PC-9 (cell line): ENCODE results near the gene ELP4.

Experiments used
- CTCF ChIP-seq: fragments of 200-600 bp; sonication (generic); conservative IDR thresholded peaks from 2 replicates; pipeline ENCODE4 v1.6.1; 2017; ENCODE audit warnings: mixed run types, antibody characterized with exemption, mild to moderate bottlenecking, moderate library complexity
- EZH2 ChIP-seq: fragments of 200-600 bp; sonication (generic); IDR thresholded peaks from 2 replicates; pipeline ENCODE4 v1.8.0; 2017; ENCODE audit warnings: antibody characterized with exemption, low read depth

DNA sequence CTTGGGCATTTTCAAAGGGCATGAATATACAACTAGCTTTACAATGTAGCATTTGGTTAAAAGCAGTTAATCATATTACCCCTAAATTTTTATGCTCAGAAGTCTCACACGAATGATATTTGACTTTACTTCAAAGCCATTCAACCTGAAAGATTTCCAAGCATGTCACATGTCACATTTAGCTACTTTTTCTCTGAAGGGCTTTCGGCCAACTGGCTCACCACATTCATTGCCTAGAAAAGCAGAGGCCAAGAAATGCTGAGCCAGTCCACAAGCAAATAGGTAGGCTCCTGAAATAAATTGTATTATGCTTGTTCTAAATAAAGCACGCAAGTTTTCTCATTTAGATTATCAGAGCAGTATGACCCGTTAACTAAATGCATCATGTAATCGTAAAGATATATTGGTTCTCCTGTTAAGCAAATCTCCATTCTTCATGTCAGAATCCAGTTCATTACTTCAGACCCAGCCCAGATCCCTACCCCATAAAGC, 271.0 kb downstream of the ELP4 start:
- TF ChIP-seq EZH2 = no peak
- no peak for TF ChIP-seq CTCF
